C4-2B (cell line): ENCODE results near the gene CNPY4.

Experiments used
- ZFX ChIP-seq: fragments of 450-650 bp; IDR thresholded peaks from 2 replicates; pipeline ENCODE4 v1.6.1; 2017
- TF ChIP-seq, protein P1 (sequence below): fragments of 450-650 bp; conservative IDR thresholded peaks from 2 replicates; pipeline ENCODE4 v1.5.1; 2017; ENCODE audit warnings: mild to moderate bottlenecking

DNA sequence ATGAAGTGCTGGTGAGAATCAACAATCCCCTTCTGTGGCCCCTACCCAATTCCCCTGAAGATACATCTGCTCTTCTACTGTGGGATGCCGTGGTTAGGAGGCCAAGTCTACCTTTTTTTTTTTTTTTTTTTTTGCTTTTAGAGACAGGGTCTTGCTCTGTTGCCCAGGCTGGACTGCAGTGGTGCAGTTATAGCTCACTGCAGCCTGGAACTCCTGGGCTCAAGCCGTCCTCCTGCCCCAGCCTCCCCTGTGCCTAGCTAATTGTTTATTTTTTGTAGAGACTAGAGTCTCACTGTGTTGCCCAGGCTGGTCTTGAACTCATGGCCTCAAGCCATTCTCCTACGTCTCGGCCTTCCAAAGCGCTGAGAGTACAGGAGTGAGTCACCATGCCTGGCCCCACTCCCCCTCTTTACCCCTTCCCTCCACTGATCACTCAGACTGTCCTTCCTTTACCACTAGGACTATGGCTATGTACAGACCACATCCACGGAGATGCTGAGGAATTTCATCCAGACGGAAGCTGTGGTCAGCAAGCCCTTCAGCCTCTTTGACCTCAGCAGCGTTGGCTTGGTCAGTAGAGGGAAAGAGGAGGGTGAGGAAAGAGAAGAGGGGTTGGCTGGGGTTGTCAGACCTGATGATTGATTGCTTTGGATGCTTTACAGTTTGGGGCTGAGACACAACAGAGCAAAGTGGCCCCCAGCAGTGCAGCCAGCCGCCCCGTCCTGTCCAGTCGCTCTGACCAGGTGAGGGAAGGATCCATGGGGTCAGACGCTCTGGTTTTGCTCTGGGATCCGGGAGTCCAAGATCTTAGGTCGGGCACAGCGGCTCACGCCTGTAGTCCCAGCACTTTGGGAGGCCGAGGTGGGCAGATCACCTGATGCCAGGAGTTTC, 16.2 kb upstream of the CNPY4 start:
- TF ChIP-seq, protein P1, sequence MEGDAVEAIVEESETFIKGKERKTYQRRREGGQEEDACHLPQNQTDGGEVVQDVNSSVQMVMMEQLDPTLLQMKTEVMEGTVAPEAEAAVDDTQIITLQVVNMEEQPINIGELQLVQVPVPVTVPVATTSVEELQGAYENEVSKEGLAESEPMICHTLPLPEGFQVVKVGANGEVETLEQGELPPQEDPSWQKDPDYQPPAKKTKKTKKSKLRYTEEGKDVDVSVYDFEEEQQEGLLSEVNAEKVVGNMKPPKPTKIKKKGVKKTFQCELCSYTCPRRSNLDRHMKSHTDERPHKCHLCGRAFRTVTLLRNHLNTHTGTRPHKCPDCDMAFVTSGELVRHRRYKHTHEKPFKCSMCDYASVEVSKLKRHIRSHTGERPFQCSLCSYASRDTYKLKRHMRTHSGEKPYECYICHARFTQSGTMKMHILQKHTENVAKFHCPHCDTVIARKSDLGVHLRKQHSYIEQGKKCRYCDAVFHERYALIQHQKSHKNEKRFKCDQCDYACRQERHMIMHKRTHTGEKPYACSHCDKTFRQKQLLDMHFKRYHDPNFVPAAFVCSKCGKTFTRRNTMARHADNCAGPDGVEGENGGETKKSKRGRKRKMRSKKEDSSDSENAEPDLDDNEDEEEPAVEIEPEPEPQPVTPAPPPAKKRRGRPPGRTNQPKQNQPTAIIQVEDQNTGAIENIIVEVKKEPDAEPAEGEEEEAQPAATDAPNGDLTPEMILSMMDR, result no peak
- no peak for TF ChIP-seq ZFX
